HG02763 (cell line): ENCODE results near the gene TLX1.

Experiments
- ATAC-seq: cut with Tn5 transposase; IDR thresholded peaks from one replicate; pipeline ENCODE4 v1.9.1; 2021; ENCODE audit warnings: mild to moderate bottlenecking, moderate library complexity; ENCODE audit not compliant: unreplicated experiment

The TLX1 gene

DNA sequence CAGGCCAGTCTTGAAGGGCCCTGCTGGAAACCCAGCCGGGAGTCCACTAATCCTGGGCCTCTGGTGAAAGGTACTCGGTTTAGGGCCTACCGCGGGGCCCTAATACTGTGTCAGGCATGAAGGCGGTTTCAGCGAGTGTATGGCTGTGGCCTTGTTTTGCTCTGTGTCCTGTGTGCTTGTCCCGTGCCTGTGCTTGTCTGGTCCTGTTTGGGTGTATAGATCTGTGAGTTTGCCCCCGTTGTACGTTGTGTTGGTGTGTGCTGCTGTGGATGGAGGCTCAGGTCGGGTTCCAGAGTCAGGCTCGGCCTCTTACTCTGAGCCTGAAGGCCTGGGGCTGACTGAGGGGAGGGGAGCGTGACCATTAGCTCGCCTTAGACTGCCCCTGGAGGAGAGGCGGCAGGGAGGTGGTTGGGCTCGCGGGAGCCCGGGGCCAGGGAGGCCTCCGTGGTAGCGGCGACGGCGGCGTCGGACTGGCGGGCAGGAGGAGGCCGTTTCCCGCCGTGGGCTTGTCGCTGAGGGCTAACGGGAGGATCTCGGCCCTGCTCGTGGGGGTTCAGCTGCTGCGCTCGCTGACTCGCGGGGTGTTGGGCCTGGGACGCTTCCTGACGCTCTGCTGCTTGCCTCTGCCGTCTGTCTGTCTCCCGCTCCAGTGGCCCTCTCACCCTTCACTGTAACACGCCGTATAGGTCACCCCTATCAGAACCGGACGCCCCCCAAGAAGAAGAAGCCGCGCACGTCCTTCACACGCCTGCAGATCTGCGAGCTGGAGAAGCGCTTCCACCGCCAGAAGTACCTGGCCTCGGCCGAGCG lies 2.6 kb downstream of the TLX1 start:
- ATAC-seq: no peak

DNA sequence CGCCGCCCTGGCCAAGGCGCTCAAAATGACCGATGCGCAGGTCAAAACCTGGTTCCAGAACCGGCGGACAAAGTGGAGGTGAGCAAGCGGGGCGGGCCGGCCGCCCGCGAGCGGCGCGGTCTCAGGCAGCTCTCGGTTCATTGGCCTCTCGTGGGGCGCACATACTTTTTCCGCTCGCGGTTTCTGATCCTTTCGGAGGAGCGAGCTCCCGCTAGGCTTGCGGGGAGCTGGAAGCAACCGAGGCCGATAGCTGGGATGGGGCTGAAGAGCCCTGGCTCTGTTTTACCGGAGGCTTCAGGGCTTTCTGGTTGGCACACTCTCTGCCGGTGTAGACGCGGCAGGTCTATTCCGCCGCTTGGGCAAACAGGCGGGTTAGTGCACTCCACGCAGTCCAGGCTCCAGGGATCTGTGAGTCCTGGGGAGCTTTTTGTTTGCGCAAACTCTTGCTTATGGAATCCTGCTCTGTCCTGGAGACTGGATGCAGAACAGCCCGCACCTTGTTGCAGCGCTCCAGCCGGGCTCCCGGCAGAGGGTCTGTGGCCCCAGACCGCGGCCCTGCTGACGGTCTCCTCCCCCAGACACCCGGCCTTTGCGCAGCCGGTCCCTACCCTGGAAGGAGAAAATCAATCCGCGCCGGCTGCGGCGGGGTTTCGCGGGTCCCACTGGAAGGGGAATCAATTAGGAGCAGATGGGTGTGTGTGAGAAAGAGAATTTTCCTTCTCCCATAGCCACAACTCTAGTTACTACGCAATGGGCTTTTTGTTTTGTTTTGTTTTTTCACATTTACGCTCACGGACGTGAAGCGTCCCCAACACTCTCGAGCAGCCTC lies 3.4 kb downstream of the TLX1 start:
- ATAC-seq: no peak

GRCh38 chr10:101135141-101136006 lies 4.3 kb downstream of the TLX1 start:
- ATAC-seq: no peak

DNA sequence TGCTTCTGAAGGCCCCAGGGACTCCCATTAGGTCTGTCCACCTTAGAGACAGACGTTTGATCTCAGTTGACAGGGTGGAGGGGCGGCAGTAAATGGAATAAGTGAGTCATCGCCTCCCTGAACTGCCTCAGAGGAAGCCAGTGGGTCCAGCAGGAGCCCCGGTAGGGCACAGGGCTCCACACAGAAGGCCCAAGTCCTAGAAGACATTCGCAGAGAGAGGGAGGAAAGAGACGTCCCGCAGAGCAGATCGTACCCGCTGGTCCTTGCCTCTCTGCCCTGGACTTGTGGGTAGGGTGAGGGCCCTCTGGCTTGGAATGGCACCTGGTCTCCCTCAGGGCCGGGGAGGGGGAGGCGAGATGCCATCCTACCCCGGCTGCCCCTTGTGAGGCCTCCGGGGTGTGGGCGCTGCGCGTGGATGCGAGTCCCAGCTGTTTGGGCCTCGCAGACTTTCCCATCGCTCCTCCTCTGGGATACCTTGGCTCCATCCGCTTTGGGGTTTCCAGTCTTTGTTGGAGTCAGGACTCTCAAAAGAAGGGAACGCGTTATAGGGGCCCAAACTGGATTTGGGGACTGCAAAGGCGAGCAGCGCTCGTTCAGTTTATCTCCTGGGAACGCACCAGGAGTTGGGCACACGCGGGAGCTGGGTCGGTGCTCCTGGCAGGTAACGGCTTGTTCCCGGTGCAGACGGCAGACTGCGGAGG lies 5.1 kb downstream of the TLX1 start:
- ATAC-seq: no peak

- ATAC-seq: no peak
Observed at GRCh38 chr10:101136708-101137121, 5.6 kb downstream of the TLX1 start.

DNA sequence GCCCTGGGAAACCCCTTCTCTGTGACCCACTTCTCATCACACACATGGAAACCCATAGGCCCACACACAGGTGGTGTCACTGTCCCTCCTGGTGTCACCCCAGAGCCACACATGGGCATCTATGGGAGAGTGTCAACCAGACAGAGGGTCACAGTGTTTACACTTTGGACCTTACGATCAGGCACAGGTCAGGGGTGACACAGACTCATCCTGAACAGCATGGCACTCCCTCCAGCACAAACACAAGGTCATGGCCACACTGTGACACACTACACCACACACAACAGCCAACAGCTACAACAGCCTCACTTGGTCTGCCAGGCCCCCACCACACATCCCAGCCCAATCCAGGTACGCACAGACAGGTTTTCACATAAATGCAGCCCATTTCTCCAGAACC lies 6.2 kb downstream of the TLX1 start:
- no peak for ATAC-seq

DNA sequence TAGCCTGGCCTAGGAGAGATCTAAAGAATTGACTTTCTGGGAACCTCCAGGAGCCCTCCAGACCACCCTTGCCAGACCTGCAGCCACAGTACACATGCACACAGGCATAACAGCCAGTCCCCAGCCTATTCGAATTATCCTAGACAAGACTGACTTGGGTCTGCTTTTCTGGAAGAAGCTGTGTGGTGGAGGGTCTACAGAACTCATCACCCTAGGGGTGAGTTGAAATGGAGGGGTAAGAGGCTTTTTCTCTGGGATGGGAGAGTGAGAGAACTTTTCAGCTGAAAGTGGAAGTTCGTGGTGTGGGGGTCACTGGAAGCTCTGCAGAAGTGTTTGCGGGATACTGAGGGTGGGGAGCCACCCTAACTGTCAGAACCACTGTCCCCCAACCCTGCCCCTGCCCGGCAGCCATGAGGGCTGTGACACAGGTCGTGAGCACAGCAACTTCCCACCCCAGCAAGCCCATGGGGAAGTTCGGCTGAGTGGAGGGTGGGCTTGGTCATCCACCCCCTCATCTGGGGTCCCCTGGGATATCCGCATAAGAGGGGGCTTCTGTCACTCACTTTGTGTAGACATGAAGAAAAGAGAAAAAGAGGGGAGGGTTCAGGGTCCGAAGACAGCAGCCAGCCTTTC lies 7.8 kb downstream of the TLX1 start:
- ATAC-seq: no peak

- ATAC-seq: no peak
Observed at GRCh38 chr10:101139421-101139911, 8.4 kb downstream of the TLX1 start.

GRCh38 chr10:101140084-101140949 lies 9.2 kb downstream of the TLX1 start:
- ATAC-seq: no peak

DNA sequence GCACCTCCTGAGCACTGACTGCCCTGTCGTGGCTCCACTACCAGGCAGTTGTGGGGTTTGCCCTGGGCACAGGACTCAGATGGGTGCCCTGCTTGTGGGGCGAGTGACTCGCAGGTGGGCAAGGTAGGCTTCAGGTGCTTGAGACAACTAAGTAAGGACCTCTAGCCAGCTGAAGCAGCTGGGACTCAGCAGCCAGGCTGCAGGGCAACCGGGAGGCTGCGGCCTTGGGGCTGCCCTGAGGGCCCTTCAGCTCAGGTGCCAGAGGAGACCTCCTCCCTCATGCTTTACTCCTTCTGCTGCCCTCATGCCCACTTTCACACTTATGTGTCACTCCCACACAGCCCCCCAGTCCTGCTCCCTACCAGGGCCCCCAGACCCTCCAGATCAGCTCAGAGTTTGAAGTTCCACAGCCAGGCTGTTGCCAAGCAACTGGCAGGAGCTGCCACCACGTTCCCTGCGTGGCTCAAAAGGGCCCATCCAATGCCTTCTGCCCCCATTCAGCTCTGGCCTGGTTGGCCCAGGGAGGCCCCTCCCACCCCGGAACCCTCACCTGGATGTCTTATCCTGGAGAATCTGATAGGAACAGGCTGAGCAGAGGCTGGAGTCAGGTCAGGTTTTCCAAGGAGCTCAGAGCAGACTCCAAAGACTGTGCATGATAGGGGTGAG lies 10.0 kb downstream of the TLX1 start:
- ATAC-seq: no peak

DNA sequence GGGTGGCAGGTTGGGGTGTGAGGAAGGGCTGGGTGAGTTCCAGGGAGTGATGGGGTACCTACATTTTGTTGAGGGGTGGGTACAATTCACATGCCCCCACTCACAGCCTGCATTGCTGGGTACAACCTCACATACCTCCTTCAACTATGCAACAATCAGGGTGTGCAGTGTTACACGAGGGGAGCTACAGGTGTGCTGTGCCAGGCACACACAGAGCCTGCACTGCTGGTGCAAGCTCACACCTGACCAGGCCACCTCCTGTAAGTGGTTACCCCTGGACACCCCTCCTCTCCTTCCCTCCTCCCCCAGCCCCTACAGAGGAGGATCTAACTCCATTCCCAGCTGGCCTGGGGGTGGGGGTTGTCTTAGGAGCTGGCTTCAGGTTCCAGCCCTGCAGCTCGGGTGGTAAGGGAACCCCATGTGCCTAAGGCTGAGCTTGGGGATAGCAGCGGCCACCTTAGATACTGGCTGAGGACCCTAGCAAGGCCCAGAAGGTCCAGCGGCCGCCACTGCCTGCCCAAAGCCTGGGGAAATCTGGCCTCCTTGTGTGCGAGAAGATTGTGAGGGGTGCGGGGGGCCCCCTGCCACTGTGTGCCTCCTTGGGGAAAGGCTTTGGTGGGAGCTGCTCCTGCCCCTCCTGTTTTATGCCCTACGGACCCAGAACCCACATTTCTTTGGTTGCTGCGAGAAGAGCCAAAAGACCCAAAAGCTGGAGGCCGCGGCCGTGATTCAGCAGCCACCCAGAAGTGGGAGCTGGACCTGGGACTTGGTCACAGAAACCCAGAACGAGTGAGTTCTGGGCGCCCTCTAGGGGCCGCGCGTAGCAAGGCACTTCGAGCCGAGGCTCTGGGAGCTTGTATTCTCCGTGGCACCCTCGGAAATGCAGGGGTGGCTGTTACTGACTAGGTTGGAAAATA lies 10.8 kb downstream of the TLX1 start:
- ATAC-seq: no peak

DNA sequence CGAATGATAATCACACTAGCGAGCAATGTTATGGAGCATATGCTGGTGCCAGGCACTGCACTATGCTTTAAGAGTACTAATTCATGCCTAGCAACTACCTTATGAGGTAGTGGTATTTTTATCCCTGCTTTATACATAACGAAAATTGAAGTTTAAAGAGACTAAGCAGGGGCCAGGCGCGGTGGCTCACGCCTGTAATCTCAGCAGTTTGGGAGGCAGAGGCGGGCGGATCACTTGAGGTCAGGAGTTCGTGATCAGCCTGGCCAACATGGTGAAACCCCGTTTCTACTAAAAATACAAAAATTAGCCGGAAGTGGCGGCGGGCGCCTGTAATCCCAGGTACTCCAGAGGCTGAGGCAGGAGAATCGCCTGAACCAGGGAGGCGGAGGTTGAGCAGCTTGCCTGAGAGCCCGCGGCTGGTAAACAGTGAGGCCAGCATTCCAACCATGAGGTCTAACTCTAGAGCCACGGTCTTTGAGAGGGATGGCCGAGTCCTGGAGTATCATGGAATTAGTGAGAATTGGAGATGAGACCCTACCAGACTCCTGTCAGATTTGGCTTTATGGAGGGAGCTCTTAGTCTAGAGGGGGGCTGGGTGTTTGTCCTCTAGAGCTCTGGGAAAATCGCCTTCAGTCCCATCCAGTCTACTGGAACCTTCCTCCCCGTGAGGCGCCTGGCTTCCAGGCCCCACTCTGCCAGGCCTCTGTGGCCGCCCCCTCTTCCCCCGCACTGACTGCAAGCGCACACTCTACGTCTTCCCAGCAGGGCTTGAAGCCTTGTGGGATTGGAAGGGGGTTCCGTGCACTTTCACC lies 11.6 kb downstream of the TLX1 start:
- no peak for ATAC-seq

GRCh38 chr10:101143345-101143630 lies 12.2 kb downstream of the TLX1 start:
- ATAC-seq: no peak

GRCh38 chr10:101144053-101144452 lies 13.0 kb downstream of the TLX1 start:
- ATAC-seq: no peak

GRCh38 chr10:101145145-101145544 lies 14.0 kb downstream of the TLX1 start:
- no peak for ATAC-seq

- ATAC-seq: no peak
Observed at GRCh38 chr10:101145750-101146391, 14.8 kb downstream of the TLX1 start.
